Bronchial epithelial cell (primary cell): ENCODE measurements around the gene MAGOH. TPM values are rescaled to one million over a fixed set of nuclear protein-coding genes. Genes with fewer than 3 reads are reported as not detected.

Source experiments
- DNase-seq: peaks from one replicate; pipeline ENCODE4 v3.0.0-alpha.2; 2010; ENCODE audit warnings: low read depth
- FAIRE-seq: peaks from 2 replicates; lab custom pipeline; 2011; peaks lifted over from hg19 to GRCh38; lab: Jason Lieb, UNC
- H3K27me3 ChIP-seq: 2 replicates; pipeline ENCODE4 v1.5.1; 2011; ENCODE audit warnings: low read length; ENCODE audit not compliant: control insufficient read depth, insufficient read depth
- H3K36me3 ChIP-seq: 2 replicates; pipeline ENCODE4 v1.5.1; 2011; ENCODE audit warnings: low read length; ENCODE audit not compliant: control insufficient read depth, insufficient read depth
- H3K4me3 ChIP-seq: 2 replicates; pipeline ENCODE4 v1.5.1; 2011; ENCODE audit warnings: mild to moderate bottlenecking, low read depth, low read length, control low read depth
- total RNA-seq: library from RNA; depleted of rRNA; stranded (reverse); fragments of >200 nt; gene quantifications from 2 replicates; pipeline ENCODE4 v1.2.1, GENCODE V29; 2014
- TF ChIP-seq, protein P1 (sequence below): IDR thresholded peaks from 2 replicates; pipeline ENCODE4 v1.5.1; 2011; ENCODE audit warnings: mild to moderate bottlenecking, moderate library complexity, low read length, control low read depth, inconsistent platforms; ENCODE audit not compliant: insufficient read depth, severe bottlenecking

MAGOH gene
- total RNA-seq, 1 donor from 2014 or later = 33.7 TPM

DNA sequence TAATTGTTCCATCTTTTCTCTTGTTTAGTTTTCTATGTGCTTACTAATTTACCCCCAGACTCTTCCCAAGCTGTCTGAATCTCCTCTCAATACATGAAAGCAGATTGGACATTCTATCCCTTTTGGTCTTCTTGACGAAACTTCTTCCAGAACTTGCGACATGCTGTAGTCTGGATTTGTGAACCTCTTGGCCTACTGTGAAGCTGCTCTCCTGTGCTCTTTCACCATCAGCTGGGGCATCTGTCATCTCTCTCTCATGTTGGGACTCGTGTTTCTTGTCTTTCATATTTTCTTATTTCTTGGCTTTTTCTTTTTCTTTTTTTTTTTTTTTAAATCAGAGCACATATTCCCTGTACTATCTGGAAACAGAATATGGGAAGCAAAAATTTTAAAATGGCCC lies 34.9 kb downstream of the MAGOH start:
- Histone ChIP-seq H3K36me3 (no peaks in the 10 kb centered on the region), H3K27me3 (no peaks in the 10 kb centered on the region), H3K4me3 (no peak overlapping the region)
- TF ChIP-seq, protein P1, sequence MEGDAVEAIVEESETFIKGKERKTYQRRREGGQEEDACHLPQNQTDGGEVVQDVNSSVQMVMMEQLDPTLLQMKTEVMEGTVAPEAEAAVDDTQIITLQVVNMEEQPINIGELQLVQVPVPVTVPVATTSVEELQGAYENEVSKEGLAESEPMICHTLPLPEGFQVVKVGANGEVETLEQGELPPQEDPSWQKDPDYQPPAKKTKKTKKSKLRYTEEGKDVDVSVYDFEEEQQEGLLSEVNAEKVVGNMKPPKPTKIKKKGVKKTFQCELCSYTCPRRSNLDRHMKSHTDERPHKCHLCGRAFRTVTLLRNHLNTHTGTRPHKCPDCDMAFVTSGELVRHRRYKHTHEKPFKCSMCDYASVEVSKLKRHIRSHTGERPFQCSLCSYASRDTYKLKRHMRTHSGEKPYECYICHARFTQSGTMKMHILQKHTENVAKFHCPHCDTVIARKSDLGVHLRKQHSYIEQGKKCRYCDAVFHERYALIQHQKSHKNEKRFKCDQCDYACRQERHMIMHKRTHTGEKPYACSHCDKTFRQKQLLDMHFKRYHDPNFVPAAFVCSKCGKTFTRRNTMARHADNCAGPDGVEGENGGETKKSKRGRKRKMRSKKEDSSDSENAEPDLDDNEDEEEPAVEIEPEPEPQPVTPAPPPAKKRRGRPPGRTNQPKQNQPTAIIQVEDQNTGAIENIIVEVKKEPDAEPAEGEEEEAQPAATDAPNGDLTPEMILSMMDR = no peak
- no peak for FAIRE-seq
- DNase-seq = no peak

DNA sequence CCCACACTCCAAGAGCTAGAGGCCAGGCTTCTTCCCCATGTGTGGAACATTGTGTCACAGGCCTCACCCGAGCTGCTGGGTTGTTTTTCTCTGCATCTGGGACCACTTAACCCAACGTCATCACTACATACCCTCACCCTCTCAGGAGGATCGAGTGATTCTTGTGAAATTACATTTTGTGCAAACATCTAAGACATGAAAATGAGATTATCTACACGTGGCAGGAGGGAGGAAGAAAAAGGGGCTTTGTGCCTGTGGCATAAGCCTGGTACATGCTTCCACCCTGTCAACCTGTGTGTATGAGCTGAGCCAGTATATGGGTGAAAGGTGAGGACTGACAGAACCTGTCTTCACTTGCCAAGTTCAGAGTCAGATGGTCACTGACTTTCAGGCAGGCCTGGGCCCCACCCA lies 40.1 kb downstream of the MAGOH start:
- no peak for FAIRE-seq
- H3K36me3 ChIP-seq = no peaks in the 10 kb centered on the region
- no peaks in the 10 kb centered on the region for H3K27me3 ChIP-seq
- TF ChIP-seq, protein P1 = no peak
- peak; percentile 77 for DNase-seq
- H3K4me3 ChIP-seq = no peak overlapping the region

DNA sequence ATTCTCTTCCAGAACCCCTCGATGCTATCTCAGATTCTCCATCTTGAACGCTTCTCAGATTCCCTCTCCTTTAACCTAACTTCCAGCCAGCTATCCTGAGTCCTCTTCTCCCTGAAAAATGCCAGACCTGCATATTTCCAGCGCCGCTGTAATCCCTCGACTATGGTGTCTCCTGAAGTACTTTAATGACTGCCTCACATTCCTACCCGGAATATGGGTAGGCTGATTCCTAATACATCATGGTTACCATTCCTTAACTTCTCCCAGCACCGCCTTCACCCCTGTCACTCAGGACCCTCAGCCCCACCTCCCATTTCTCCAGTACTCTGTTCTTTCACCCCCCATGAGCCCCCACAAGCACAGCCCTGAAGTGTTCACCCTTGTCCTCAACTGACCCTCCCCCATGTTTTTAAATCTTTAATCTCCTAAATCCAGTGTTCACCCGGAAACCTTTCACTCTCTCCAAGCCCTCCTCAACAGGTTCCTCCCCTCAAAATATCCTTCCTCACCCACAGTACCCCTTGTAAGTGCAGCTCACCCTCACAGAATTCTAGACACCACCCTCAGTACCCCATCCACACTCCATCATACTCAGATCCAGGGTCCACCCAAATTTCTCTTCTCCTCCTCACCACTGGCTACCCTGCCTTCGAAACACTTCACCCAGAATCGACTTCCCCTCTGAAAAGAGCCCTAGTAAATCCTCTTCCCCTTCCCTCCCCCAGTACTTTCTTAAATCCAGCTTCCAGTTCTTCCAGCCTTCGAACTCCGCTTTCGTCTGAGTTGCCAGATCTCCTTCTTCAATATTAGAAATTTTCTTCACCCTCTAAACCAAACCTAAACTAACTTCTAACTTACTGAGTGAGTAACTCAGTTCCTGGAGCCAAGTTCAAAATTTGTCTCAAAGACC lies 40.8 kb downstream of the MAGOH start:
- Histone ChIP-seq H3K4me3 (peak overlapping the region; percentile 64), H3K36me3 (no peaks in the 10 kb centered on the region), H3K27me3 (no peaks in the 10 kb centered on the region)
- no peak for FAIRE-seq
- TF ChIP-seq, protein P1 = no peak
- DNase-seq = no peak

DNA sequence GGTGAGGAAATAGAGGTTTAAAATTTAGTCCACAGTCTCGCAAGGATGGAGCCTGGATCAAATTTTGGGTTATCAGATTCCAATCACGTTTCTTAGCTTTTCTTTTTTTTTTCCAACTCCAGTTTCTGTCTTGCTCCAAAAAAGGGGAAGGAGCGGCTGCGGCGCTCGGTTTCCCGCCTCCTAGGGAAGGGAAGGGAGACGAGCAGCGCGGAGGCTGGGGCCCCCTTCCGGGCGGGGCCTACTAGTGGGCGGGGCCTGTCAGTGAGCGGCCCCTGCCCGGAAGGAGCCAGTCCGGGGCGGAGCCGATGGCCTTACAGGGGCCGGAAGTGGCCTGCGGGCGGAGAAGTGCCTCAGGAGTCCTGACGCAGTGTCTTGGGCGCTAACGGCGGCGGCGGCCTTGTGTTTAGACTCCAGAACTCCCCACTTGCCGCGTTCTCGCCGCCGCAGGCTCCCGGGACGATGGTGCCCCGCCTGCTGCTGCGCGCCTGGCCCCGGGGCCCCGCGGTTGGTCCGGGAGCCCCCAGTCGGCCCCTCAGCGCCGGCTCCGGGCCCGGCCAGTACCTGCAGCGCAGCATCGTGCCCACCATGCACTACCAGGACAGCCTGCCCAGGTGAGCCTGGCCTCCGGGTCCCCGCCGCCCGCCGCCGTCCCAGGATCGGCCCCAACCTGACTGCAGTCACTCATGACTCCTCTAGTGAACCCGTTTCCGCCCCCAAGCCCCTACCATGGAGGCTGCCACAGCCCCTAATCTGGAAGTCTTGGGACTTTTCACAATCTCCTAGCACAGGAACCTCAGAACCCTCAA lies 41.6 kb downstream of the MAGOH start, which contains the start of gene CPT2:
TSS of gene CPT2 (plus strand) at position 340 of the 806 bp plus-strand sequence. CDS start at position 460, 120 bp downstream.
- Histone ChIP-seq H3K36me3 (no peaks in the 10 kb centered on the region), H3K4me3 (peak within 1 kb of the TSS; percentile 64), H3K27me3 (no peaks in the 10 kb centered on the region)
- no peak for FAIRE-seq
- peak; percentile 78 for DNase-seq
- TF ChIP-seq, protein P1 = no peak

DNA sequence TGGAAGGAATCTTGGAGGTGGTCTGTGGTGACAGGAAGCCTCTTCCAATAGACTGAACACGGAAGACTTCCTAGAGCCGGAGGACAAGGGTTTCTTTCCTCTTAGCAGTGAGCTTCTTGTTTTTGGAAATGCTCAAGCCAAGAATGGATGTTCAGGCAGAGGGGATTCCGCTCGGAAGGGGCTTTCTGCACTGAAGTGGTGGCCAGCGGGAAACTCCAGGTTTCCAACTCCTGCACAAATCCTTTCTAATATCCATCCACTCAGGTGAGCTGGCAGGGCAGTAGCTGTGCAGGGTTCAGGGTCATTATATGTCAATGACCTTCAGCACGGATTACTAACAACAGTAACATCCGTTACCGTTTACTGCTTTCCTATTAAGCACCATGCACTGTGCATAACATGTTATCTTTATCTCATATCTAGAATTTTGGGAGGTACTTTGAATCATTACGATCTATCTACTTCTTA lies 42.3 kb downstream of the MAGOH start:
- no peaks in the 10 kb centered on the region for H3K36me3 ChIP-seq
- no peak for FAIRE-seq

More for the DNA sequence above, 42.3 kb downstream of the MAGOH start:
- TF ChIP-seq, protein P1 = no peak
- H3K4me3 ChIP-seq = peak overlapping the region; percentile 64
- no peaks in the 10 kb centered on the region for H3K27me3 ChIP-seq
- DNase-seq = no peak
